IMR-90 (cell line): ENCODE results near the gene RBBP8NL. TPM values are rescaled to one million over a fixed set of nuclear protein-coding genes. Genes with fewer than 3 reads are reported as not detected.

Experiments
- ATAC-seq: fragments of 200-7000 bp; cut with Tn5 transposase; 2 replicates; pipeline ENCODE4 v1.9.1; 2020; ENCODE audit warnings: low read depth, mild to moderate bottlenecking, moderate library complexity
- BruUV-seq: library from RNA; stranded (reverse); fragments of 400-500 nt; replicated peaks from 2 replicates; lab custom pipeline; 2021; lab: Mats Ljungman, UMichigan
- CTCF ChIA-PET: fragments of 300-600 bp; formaldehyde crosslinking; extraction: SDS; loops from one replicate; lab custom pipeline; 2021; ENCODE audit warnings: antibody characterized with exemption; lab: Yijun Ruan, JAX
- POLR2A ChIA-PET: fragments of 300-600 bp; sonication (Branson Sonifier 250); formaldehyde crosslinking; loops from one replicate; lab custom pipeline; 2022; ENCODE audit warnings: antibody characterized with exemption; ENCODE audit not compliant: unreplicated experiment; lab: Charles Lee
- DNase-seq: peaks from one replicate; pipeline ENCODE4 v3.0.0; 2013
- H2AFZ ChIP-seq: replicated peaks from 2 replicates; pipeline ENCODE3; 2013; ENCODE audit warnings: low read length, mild to moderate bottlenecking; ENCODE audit not compliant: poor library complexity
- H2AK5ac ChIP-seq: 2 replicates; pipeline ENCODE4 v1.6.1; 2013; ENCODE audit warnings: low read depth, low read length, inconsistent platforms
- H2AK9ac ChIP-seq: replicated peaks from 2 replicates; pipeline ENCODE3; 2013; ENCODE audit warnings: mild to moderate bottlenecking, low read depth, low read length, moderate library complexity; ENCODE audit not compliant: poor library complexity
- H2BK120ac ChIP-seq: 2 replicates; pipeline ENCODE4 v1.6.1; 2013; ENCODE audit warnings: low read depth, low read length, inconsistent platforms
- H2BK15ac ChIP-seq: 3 replicates; pipeline ENCODE4 v1.6.1; 2013; ENCODE audit warnings: low read depth, low read length, inconsistent platforms
- H2BK20ac ChIP-seq: 2 replicates; pipeline ENCODE4 v1.6.1; 2013; ENCODE audit warnings: low read depth, mild to moderate bottlenecking, inconsistent platforms, low read length, moderate library complexity
- H2BK5ac ChIP-seq: 2 replicates; pipeline ENCODE4 v1.6.1; 2013; ENCODE audit warnings: mild to moderate bottlenecking, low read depth, low read length, inconsistent platforms; ENCODE audit not compliant: poor library complexity, severe bottlenecking
- H3K14ac ChIP-seq: replicated peaks from 2 replicates; pipeline ENCODE4 v1.6.1; 2013; ENCODE audit warnings: low read depth, low read length, inconsistent platforms
- H3K18ac ChIP-seq: 2 replicates; pipeline ENCODE4 v1.6.1; 2013; ENCODE audit warnings: low read depth, low read length, control low read depth
- H3K23ac ChIP-seq: 2 replicates; pipeline ENCODE4 v1.6.1; 2013; ENCODE audit warnings: low read depth, low read length, inconsistent platforms
- H3K27ac ChIP-seq: 2 replicates; pipeline ENCODE4 v1.5.1; 2013; ENCODE audit warnings: mild to moderate bottlenecking, control low read depth, low read length; ENCODE audit not compliant: insufficient read depth
- H3K27me3 ChIP-seq: 2 replicates; pipeline ENCODE4 v1.6.1; 2013; ENCODE audit warnings: low read length; ENCODE audit not compliant: control insufficient read depth, insufficient read depth
- H3K36me3 ChIP-seq: 2 replicates; pipeline ENCODE4 v1.6.1; 2013; ENCODE audit warnings: low read length, mixed read lengths; ENCODE audit not compliant: control insufficient read depth, insufficient read depth
- H3K4ac ChIP-seq: 2 replicates; pipeline ENCODE4 v1.6.1; 2013; ENCODE audit warnings: low read depth, low read length, inconsistent platforms
- H3K4me1 ChIP-seq: 2 replicates; pipeline ENCODE4 v1.6.1; 2013; ENCODE audit warnings: low read length, mixed read lengths; ENCODE audit not compliant: control insufficient read depth, insufficient read depth
- H3K4me2 ChIP-seq: 2 replicates; pipeline ENCODE4 v1.6.1; 2013; ENCODE audit warnings: low read depth, mild to moderate bottlenecking, control low read depth, low read length, moderate library complexity
- H3K4me3 ChIP-seq: 2 replicates; pipeline ENCODE4 v1.5.1; 2013; ENCODE audit warnings: low read depth, mild to moderate bottlenecking, control low read depth, low read length, moderate library complexity; ENCODE audit not compliant: insufficient read depth
- H3K56ac ChIP-seq: 2 replicates; pipeline ENCODE4 v1.6.1; 2013; ENCODE audit warnings: low read length, inconsistent platforms; ENCODE audit not compliant: insufficient read depth; ENCODE audit errors: extremely low read depth
- H3K79me1 ChIP-seq, 2 experiments: 2 replicates each; pipeline ENCODE4 v1.6.1; 2013; ENCODE audit warnings: low read length in 2 of 2, inconsistent platforms in 1 of 2, low read depth in 1 of 2
- H3K9ac ChIP-seq: 2 replicates; pipeline ENCODE4 v1.6.1; 2013; ENCODE audit warnings: low read depth, low read length, control low read depth
- H3K9me1 ChIP-seq: 2 replicates; pipeline ENCODE4 v1.6.1; 2013; ENCODE audit warnings: low read length, inconsistent platforms; ENCODE audit not compliant: insufficient read depth
- H3K9me3 ChIP-seq: 2 replicates; pipeline ENCODE4 v1.6.1; 2013; ENCODE audit warnings: low read length; ENCODE audit not compliant: control insufficient read depth, insufficient read depth
- H4K20me1 ChIP-seq: 2 replicates; pipeline ENCODE4 v1.6.1; 2013; ENCODE audit warnings: low read length, inconsistent platforms; ENCODE audit not compliant: insufficient read depth
- H4K5ac ChIP-seq: 2 replicates; pipeline ENCODE4 v1.6.1; 2013; ENCODE audit warnings: mild to moderate bottlenecking, low read depth, low read length, control low read depth
- H4K8ac ChIP-seq, 2 experiments: 2 replicates each; pipeline ENCODE4 v1.6.1; 2013; ENCODE audit warnings: low read depth in 2 of 2, low read length in 2 of 2, control low read depth in 1 of 2, inconsistent platforms in 1 of 2
- H4K91ac ChIP-seq: 2 replicates; pipeline ENCODE4 v1.6.1; 2013; ENCODE audit warnings: low read depth, low read length, inconsistent platforms; ENCODE audit not compliant: insufficient read depth
- MAFK ChIP-seq: IDR thresholded peaks from 2 replicates; pipeline ENCODE4 v1.6.1; 2012; ENCODE audit warnings: low read depth, low read length, improper control_type of control experiment
- RAD21 ChIP-seq: IDR thresholded peaks from 2 replicates; pipeline ENCODE4 v1.6.1; 2012; ENCODE audit warnings: low read length, improper control_type of control experiment
- WGBS, 2 experiments: methylation state at CpG; one replicate each; pipeline versions ENCODE4 v1.1.5 to v1.1.7; 2013; ENCODE audit warnings: missing lambda C conversion rate in 2 of 2; ENCODE audit not compliant: insufficient read length in 1 of 2; ENCODE audit errors: extremely low coverage in 2 of 2; 5-methylcytosine and 5-hydroxymethylcytosine counted together
- dilution Hi-C: fragments of 300-500 bp; cut with HindIII; formaldehyde crosslinking; loops from one replicate; pipeline ENCODE4 v1.14.3; 2018; ENCODE audit warnings: low sequenced_read_pairs; ENCODE audit not compliant: unreplicated experiment
- in situ Hi-C: fragments of 300-500 bp; cut with MboI; formaldehyde crosslinking; loops from 3 replicates; pipeline ENCODE4 v1.14.3; 2019; ENCODE audit warnings: low sequenced_read_pairs, inconsistent platforms, mixed read lengths
- intact Hi-C: fragments of 100-400 bp; cut with micrococcal nuclease; formaldehyde crosslinking; loops from 2 replicates; pipeline ENCODE4 v1.10.0; 2022
- polyA plus RNA-seq, 3 experiments: library from polyadenylated mRNA; depleted of rRNA; stranded (reverse); fragments of >200 nt; gene quantifications; 2 replicates each; pipeline ENCODE4 v1.2.3, GENCODE V29; 2012; ENCODE audit warnings: low replicate concordance in 1 of 3
- total RNA-seq: library from RNA; depleted of rRNA; stranded (reverse); fragments of >200 nt; gene quantifications from 2 replicates; pipeline ENCODE4 v1.2.3, GENCODE V29; 2012

RBBP8NL gene
- total and polyA plus RNA-seq, 2 of the 4 experiments (the other 2 are of a cell fraction): not detected

DNA sequence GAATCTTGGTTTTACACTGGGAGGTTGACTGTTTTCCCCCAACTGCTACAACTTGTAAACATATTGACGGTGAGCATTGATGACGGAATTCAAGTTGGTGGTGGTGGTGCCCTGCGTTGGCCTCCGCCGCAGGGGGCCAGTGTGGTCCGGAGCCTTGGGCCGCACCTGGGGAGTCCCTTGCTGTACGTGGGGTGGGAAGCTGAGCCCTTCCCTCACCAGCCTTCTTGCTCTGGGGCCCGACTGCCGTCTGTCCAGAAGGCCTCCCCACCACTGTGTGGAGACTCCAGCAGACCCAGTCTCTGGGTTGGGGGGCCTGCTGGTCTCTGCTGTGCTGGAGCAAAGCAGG is 37.1 kb upstream of the RBBP8NL start:
- H3K27me3 ChIP-seq: peaks cover 30% of the 10 kb centered on the region
- H3K56ac ChIP-seq: no peak overlapping the region
- WGBS, 2 experiments: no CpG with 5 or more reads among the region's 10 CpGs
- CTCF ChIA-PET: no interaction called here
- H3K9ac ChIP-seq: no peak overlapping the region
- H3K4me1 ChIP-seq: no peaks in the 10 kb centered on the region
- H3K9me3 ChIP-seq: no peaks in the 10 kb centered on the region
- H3K4ac ChIP-seq: no peak overlapping the region
- dilution Hi-C loops (no loop called here), in situ Hi-C loops (no loop called here), intact Hi-C loops (no loop called here)
- no peak overlapping the region for H3K23ac ChIP-seq
- no peak overlapping the region for H3K4me3 ChIP-seq
- no peak overlapping the region for H2BK20ac ChIP-seq
- no peak overlapping the region for H3K18ac ChIP-seq
- DNase-seq: no peak
- no peak overlapping the region for H2AFZ ChIP-seq
- POLR2A ChIA-PET: no interaction called here
- H3K36me3 ChIP-seq: no peaks in the 10 kb centered on the region
- BruUV-seq: no TSS peak
- TF ChIP-seq MAFK (no peak), RAD21 (no peak)
- H4K20me1 ChIP-seq: no peaks in the 10 kb centered on the region
- no peak for ATAC-seq
- no peaks in the 10 kb centered on the region for H3K9me1 ChIP-seq
- H2AK5ac ChIP-seq: no peak overlapping the region
- no peak overlapping the region for H3K14ac ChIP-seq
- no peak overlapping the region for H3K4me2 ChIP-seq
- H2BK5ac ChIP-seq: no peak overlapping the region
- H4K5ac ChIP-seq: no peak overlapping the region
- H4K8ac ChIP-seq: no peak overlapping the region
- no peak overlapping the region for H2BK15ac ChIP-seq
- H4K91ac ChIP-seq: no peak overlapping the region
- H2AK9ac ChIP-seq: no peak overlapping the region
- no peaks in the 10 kb centered on the region for H3K79me1 ChIP-seq
- H2BK120ac ChIP-seq: no peak overlapping the region
- no peak overlapping the region for H3K27ac ChIP-seq
